ENCODE data around the gene TRIM75. TPM values are rescaled to one million over a fixed set of nuclear protein-coding genes. Genes with fewer than 3 reads are reported as not detected.
"Not testable (repeated sequence)": the region's sequence is repeated elsewhere in the genome, so short reads cannot be mapped to it uniquely, and the experiment has no call there.

The TRIM75 gene
- total and polyA plus RNA-seq, 10 of the 15 experiments (the other 5 are each of a cell fraction or from before 2014, with no cell fraction given) = not detected

DNA sequence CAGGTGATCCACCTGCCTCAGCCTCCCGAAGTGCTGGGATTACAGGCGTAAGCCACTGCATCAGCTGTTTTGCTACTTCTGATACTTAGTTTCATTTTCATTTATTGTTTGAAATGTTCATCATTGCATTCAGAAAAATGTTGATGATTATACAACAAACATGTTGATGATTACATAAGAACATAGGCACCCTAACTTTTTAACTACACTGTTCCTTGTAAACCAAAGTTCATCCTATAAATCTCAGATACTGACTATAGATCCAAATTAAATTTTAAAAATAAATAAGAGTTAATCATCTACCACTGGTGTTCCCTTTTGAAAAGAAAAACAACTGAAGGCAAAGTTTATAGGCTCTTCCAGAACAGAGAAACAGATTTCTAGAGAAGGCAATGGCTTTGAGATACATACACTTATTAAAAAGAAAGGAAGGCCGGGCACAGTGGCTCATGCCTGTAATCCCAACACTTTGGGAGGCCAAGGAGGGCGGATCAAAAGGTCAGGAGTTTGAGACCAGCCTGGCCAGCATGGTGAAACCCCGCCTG is 23.4 kb downstream of the TRIM75 start (continued):
- TF ChIP-seq POLR2AphosphoS2 (IDR thresholded peaks at IDR 0.05; ENCODE audit: low read depth, low read length) = no peak
- TF ChIP-seq, protein P1, sequence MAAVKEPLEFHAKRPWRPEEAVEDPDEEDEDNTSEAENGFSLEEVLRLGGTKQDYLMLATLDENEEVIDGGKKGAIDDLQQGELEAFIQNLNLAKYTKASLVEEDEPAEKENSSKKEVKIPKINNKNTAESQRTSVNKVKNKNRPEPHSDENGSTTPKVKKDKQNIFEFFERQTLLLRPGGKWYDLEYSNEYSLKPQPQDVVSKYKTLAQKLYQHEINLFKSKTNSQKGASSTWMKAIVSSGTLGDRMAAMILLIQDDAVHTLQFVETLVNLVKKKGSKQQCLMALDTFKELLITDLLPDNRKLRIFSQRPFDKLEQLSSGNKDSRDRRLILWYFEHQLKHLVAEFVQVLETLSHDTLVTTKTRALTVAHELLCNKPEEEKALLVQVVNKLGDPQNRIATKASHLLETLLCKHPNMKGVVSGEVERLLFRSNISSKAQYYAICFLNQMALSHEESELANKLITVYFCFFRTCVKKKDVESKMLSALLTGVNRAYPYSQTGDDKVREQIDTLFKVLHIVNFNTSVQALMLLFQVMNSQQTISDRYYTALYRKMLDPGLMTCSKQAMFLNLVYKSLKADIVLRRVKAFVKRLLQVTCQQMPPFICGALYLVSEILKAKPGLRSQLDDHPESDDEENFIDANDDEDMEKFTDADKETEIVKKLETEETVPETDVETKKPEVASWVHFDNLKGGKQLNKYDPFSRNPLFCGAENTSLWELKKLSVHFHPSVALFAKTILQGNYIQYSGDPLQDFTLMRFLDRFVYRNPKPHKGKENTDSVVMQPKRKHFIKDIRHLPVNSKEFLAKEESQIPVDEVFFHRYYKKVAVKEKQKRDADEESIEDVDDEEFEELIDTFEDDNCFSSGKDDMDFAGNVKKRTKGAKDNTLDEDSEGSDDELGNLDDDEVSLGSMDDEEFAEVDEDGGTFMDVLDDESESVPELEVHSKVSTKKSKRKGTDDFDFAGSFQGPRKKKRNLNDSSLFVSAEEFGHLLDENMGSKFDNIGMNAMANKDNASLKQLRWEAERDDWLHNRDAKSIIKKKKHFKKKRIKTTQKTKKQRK (IDR thresholded peaks at IDR 0.05; ENCODE audit: low read depth, low read length) = no peak

DNA sequence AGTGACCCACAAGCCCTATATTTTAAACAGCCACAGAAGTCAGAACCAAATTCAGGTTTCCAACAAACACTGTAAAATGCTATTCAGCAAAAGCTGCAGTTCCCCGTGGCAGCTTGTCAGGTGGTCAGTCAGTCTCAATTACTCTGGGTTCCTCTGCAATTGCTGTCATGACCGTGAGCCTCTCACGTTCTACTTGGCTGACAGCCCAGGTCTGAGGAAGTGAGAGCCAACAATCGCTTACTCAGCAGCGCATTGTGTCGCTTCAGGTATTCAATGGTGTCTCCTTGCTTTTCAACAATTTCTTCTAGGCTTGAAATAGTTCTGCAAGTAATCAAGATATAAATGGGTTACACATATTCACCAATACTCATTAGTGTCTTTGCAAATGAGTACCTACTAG is 25.8 kb downstream of the TRIM75 start:
- H3K27me3 ChIP-seq (replicated peaks in 1 of 2; ENCODE audit: control insufficient read depth in 2 of 2, insufficient read depth in 2 of 2, low read length in 1 of 2) = no peaks in the 10 kb centered on the region
- FAIRE-seq (no peak), DNase-seq (ENCODE audit: low read depth, low spot score) (no peak), ATAC-seq (no peak)
- SMC1A ChIA-PET (ENCODE audit: uncharacterized antibody, unreplicated experiment) = no interaction called here
- H3K27ac ChIP-seq (ENCODE audit: control insufficient read depth, insufficient read depth) = no peak overlapping the region
- no peaks in the 10 kb centered on the region for H3K4me1 ChIP-seq (ENCODE audit: control insufficient read depth, insufficient read depth, low read length)
- in situ Hi-C loops (cut with MboI) (no loop called here), intact Hi-C loops (cut with micrococcal nuclease; ENCODE audit: unreplicated experiment) (no loop called here)
- no peaks in the 10 kb centered on the region for H3K9me3 ChIP-seq (replicated peaks; ENCODE audit: control insufficient read depth, insufficient read depth, low read length)
- 78% methylated on average over 6 of the region's 6 CpGs for WGBS (ENCODE audit: insufficient coverage, insufficient replicate concordance, low lambda C conversion rate, missing lambda C conversion rate)
- no peak overlapping the region for H2AFZ ChIP-seq (ENCODE audit: control insufficient read depth, low read depth, low read length)
- RAD21 ChIA-PET (ENCODE audit: unreplicated experiment) = no interaction called here
- no TSS peak for BruUV-seq (replicated peaks)
- POLR2A ChIA-PET = no interaction called here
- H3K4me3 ChIP-seq = no peak overlapping the region
- H3K9ac ChIP-seq (ENCODE audit: control insufficient read depth, insufficient read depth, low read length) = no peak overlapping the region
- no peaks in the 10 kb centered on the region for H4K20me1 ChIP-seq (ENCODE audit: control insufficient read depth, insufficient read depth)
- TF ChIP-seq BHLHE40 (IDR thresholded peaks at IDR 0.05; ENCODE audit: borderline replicate concordance in 1 of 2, low read depth in 2 of 2, low read length in 1 of 2) (peak in 1 of 2 experiments; percentile 41; a peak in 1 of 4 replicates), SPI1 (IDR thresholded peaks at IDR 0.05; ENCODE audit: borderline replicate concordance, insufficient read depth, low read depth, low read length) (0 out of 2 replicates have a peak, but pooled peaks have one; percentile 3), POLR2A (IDR thresholded peaks at IDR 0.05; ENCODE audit: low read depth, low read length) (no peak)
- TF ChIP-seq, protein P2, sequence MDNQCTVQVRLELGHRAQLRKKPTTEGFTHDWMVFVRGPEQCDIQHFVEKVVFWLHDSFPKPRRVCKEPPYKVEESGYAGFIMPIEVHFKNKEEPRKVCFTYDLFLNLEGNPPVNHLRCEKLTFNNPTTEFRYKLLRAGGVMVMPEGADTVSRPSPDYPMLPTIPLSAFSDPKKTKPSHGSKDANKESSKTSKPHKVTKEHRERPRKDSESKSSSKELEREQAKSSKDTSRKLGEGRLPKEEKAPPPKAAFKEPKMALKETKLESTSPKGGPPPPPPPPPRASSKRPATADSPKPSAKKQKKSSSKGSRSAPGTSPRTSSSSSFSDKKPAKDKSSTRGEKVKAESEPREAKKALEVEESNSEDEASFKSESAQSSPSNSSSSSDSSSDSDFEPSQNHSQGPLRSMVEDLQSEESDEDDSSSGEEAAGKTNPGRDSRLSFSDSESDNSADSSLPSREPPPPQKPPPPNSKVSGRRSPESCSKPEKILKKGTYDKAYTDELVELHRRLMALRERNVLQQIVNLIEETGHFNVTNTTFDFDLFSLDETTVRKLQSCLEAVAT (IDR thresholded peaks at IDR 0.05) = 0 out of 2 replicates have a peak, but pooled peaks have one; percentile 27
- H3K4me2 ChIP-seq (ENCODE audit: control insufficient read depth, insufficient read depth) = no peak overlapping the region
- H3K36me3 ChIP-seq (ENCODE audit: control insufficient read depth in 2 of 2, insufficient read depth in 2 of 2, low read length in 1 of 2) = no peaks in the 10 kb centered on the region; a peak in 1 of 4 replicates
- no peaks in the 10 kb centered on the region for H3K79me2 ChIP-seq (ENCODE audit: control insufficient read depth, insufficient read depth, low read length)
- CTCF ChIA-PET = interaction anchor here (0.9 kb wide), 1 partner anchor 18 kb away, joined by 3 read pairs; no protein-coding TSS in a partner anchor

DNA sequence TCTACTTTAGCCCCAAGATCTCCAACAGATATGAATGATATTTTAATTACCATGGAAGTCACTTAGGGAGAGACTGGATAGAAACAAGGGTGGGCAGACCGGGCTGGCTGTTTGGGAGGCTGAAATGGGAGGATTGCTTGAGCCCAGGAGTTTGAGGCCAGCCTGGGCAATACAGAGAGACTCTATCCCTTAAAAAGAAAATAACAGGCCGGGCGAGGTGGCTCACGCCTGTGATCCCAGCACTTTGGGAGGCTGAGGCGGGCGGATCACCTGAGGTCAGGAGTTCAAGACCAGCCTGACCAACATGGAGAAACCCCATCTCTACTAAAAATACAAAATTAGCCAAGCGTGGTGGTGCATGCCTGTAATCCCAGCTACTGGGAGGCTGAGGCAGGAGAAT is 31.1 kb downstream of the TRIM75 start:
- H3K9ac ChIP-seq (ENCODE audit: control insufficient read depth, insufficient read depth, low read length); DNase-seq (ENCODE audit: low read depth, low spot score); H2AFZ ChIP-seq (ENCODE audit: control insufficient read depth, low read depth, low read length); H3K4me1 ChIP-seq (ENCODE audit: control insufficient read depth, insufficient read depth, low read length); in situ Hi-C loops (cut with MboI); H3K27ac ChIP-seq (ENCODE audit: control insufficient read depth, insufficient read depth); POLR2A ChIA-PET; ATAC-seq; FAIRE-seq; H3K4me2 ChIP-seq (ENCODE audit: control insufficient read depth, insufficient read depth); H3K9me3 ChIP-seq (replicated peaks; ENCODE audit: control insufficient read depth, insufficient read depth, low read length); H3K4me3 ChIP-seq; H4K20me1 ChIP-seq (ENCODE audit: control insufficient read depth, insufficient read depth); H3K27me3 ChIP-seq (replicated peaks in 1 of 2; ENCODE audit: control insufficient read depth in 2 of 2, insufficient read depth in 2 of 2, low read length in 1 of 2); intact Hi-C loops (cut with micrococcal nuclease; ENCODE audit: unreplicated experiment); BruUV-seq (replicated peaks); CTCF ChIA-PET; H3K79me2 ChIP-seq (ENCODE audit: control insufficient read depth, insufficient read depth, low read length); H3K36me3 ChIP-seq (ENCODE audit: control insufficient read depth in 2 of 2, insufficient read depth in 2 of 2, low read length in 1 of 2): not testable (repeated sequence)
- ChIA-PET RAD21 (ENCODE audit: unreplicated experiment) (interaction anchor here (0.7 kb wide), 1 partner anchor 950 kb away, joined by 3 read pairs; no protein-coding TSS in a partner anchor), SMC1A (ENCODE audit: uncharacterized antibody, unreplicated experiment) (interaction anchor here (1.1 kb wide), 1 partner anchor 1375 kb away, joined by 3 read pairs; no protein-coding TSS in a partner anchor)
- WGBS (ENCODE audit: insufficient coverage, insufficient replicate concordance, low lambda C conversion rate, missing lambda C conversion rate) = 99% methylated on average over 7 of the region's 7 CpGs

All from GM12878 (cell line).